ENCODE results near the gene VWA5A.

DNA sequence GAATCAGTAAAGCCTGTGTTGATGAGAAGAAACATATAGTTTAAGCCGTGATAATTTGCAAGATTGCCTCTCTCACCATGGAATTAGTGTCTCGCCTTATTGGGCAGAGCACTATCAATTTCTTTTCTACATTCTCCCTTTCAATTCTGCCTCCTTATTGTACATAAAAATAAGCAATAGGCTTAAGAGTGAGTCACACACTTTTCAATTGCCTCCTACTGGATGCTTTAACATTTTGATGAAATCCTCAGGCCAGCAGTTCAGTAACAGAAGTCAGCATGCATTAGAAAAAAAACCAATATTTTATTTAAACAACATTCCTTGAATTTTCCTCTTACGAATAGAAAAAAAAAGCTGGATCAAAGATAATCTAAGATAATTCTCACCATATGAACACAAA lies 33.8 kb upstream of the VWA5A start:
- TF ChIP-seq CTCF (conservative IDR thresholded peaks at IDR 0.05 in 1 of 2, IDR thresholded peaks at IDR 0.05 in 1 of 2; ENCODE audit: extremely low read depth in 1 of 2, insufficient read depth in 1 of 2, low read depth in 1 of 2, low read length in 2 of 2) (no peak), EZH2 (IDR thresholded peaks at IDR 0.05; ENCODE audit: borderline replicate concordance, low read length) (no peak)
